CD4-positive, alpha-beta T cell (primary cell): ENCODE measurements around the gene HNRNPA3. TPM values are rescaled to one million over a fixed set of nuclear protein-coding genes. Genes with fewer than 3 reads are reported as not detected.
A peak's percentile ranks its signal among the peaks of the same experiment; 100 is the strongest.

Experiments
- ATAC-seq: fragments of 200-7000 bp; cut with Tn5 transposase; one replicate; pipeline ENCODE4 v1.10.0; 2022; ENCODE audit warnings: mild to moderate bottlenecking; ENCODE audit not compliant: poor library complexity
- CTCF ChIA-PET: fragments of 350-600 bp; sonication (Branson Sonifier 250); formaldehyde crosslinking; loops from one replicate; lab custom pipeline; 2021; ENCODE audit warnings: antibody characterized with exemption, inconsistent platforms; lab: Charles Lee
- POLR2A ChIA-PET: fragments of 350-600 bp; sonication (Branson Sonifier 250); formaldehyde crosslinking; loops from one replicate; lab custom pipeline; 2021; ENCODE audit warnings: antibody characterized with exemption, inconsistent platforms; lab: Charles Lee
- DNase-seq, 14 experiments: peaks; one replicate each; pipeline ENCODE4 v3.0.0-alpha.2; 2013 to 2020; ENCODE audit warnings: mixed read lengths in 2 of 14
- H3K27ac ChIP-seq, 2 donors: one replicate each; pipeline versions ENCODE4 v1.5.1 to v1.7.0; 2013; ENCODE audit warnings: low read length in 2 of 2, low read depth in 1 of 2, mild to moderate bottlenecking in 1 of 2
- H3K27me3 ChIP-seq, 2 experiments: 1 replicate in 1 of 2; 2 replicates in 1 of 2; pipeline versions ENCODE4 v1.6.1 to v1.7.0; 2013; ENCODE audit warnings: low read length in 2 of 2, control low read depth in 1 of 2, mild to moderate bottlenecking in 1 of 2, moderate library complexity in 1 of 2; ENCODE audit not compliant: insufficient read depth in 2 of 2, control insufficient read depth in 1 of 2
- H3K36me3 ChIP-seq: one replicate; pipeline ENCODE4 v1.6.1; 2013; ENCODE audit warnings: low read length, control low read depth; ENCODE audit not compliant: insufficient read depth
- H3K4me1 ChIP-seq: one replicate; pipeline ENCODE4 v1.6.1; 2013; ENCODE audit warnings: low read length, control low read depth; ENCODE audit not compliant: insufficient read depth
- H3K4me3 ChIP-seq: one replicate; pipeline ENCODE4 v1.5.1; 2013; ENCODE audit warnings: mild to moderate bottlenecking, low read length, moderate library complexity
- H3K9me3 ChIP-seq, 2 experiments: 1 replicate in 1 of 2; 2 replicates in 1 of 2; pipeline versions ENCODE4 v1.6.1 to v1.7.0; 2013; ENCODE audit warnings: low read length in 2 of 2, mild to moderate bottlenecking in 2 of 2, control low read depth in 1 of 2, moderate library complexity in 1 of 2; ENCODE audit not compliant: control insufficient read depth in 1 of 2, insufficient read depth in 1 of 2
- H3K27ac Mint-ChIP-seq: one replicate; pipeline ENCODE4 v1.8.0; 2020; ENCODE audit warnings: mixed read lengths
- H3K27me3 Mint-ChIP-seq: one replicate; pipeline ENCODE4 v1.8.0; 2021; ENCODE audit warnings: mixed read lengths
- H3K36me3 Mint-ChIP-seq: one replicate; pipeline ENCODE4 v1.8.0; 2021; ENCODE audit warnings: low read depth, mixed read lengths
- H3K4me1 Mint-ChIP-seq: one replicate; pipeline ENCODE4 v1.8.0; 2021; ENCODE audit warnings: low read depth, mixed read lengths
- H3K4me3 Mint-ChIP-seq: one replicate; pipeline ENCODE4 v1.8.0; 2020; ENCODE audit warnings: mild to moderate bottlenecking, mixed read lengths
- H3K9me3 Mint-ChIP-seq: one replicate; pipeline ENCODE4 v1.8.0; 2020; ENCODE audit warnings: mixed read lengths
- CTCF ChIP-seq: fragments of 200-600 bp; IDR thresholded peaks from one replicate; pipeline ENCODE4 v1.8.0; 2022; ENCODE audit warnings: antibody characterized with exemption, mild to moderate bottlenecking
- intact Hi-C, 2 experiments: fragments of 100-400 bp; cut with DNase I in 1 of 2; cut with micrococcal nuclease in 1 of 2; formaldehyde crosslinking; loops; one replicate each; pipeline versions ENCODE4 v1.15.1 to v1.9.0; 2023 to 2025; cut with DNase I, micrococcal nuclease
- total RNA-seq, 174 experiments: library from RNA in 2 of 174; stranded (reverse) in 2 of 174; gene quantifications; one replicate each; pipeline ENCODE4 v1.2.3 and lab custom pipeline; 2021 to 2026

The HNRNPA3 gene
- total RNA-seq, 2 experiments from 2014 or later, result 162 to 167 TPM

GRCh38 chr2:177169810-177170514 lies 42.6 kb upstream of the HNRNPA3 start:
- H3K9me3 ChIP-seq, result no peaks in the 10 kb centered on the region
- no peaks in the 10 kb centered on the region for H3K27me3 Mint-ChIP-seq
- no peak overlapping the region for H3K27ac Mint-ChIP-seq
- H3K4me3 Mint-ChIP-seq, result no peak overlapping the region
- ATAC-seq (no peak), DNase-seq (no peak)
- no peaks in the 10 kb centered on the region for H3K9me3 Mint-ChIP-seq
- ChIA-PET POLR2A (interaction anchor here (1.8 kb wide), 1 partner anchor 93 kb away, joined by 6 read pairs; no protein-coding TSS in a partner anchor), CTCF (interaction anchor here (0.7 to 0.8 kb wide), 2 partner anchors 29 to 127 kb away, joined by 3 read pairs; no protein-coding TSS in a partner anchor)
- H3K27me3 ChIP-seq, result no peaks in the 10 kb centered on the region
- intact Hi-C loops, result loop anchor here (5.0 to 10.0 kb wide), 3 partner anchors 95 to 552 kb away; partner anchors contain the start of gene NFE2L2 (in 1 of the 2)
- TF ChIP-seq CTCF, result no peak
- H3K36me3 Mint-ChIP-seq, result no peaks in the 10 kb centered on the region
- H3K4me3 ChIP-seq, result no peak overlapping the region
- H3K27ac ChIP-seq, result no peak overlapping the region
- H3K36me3 ChIP-seq, result no peaks in the 10 kb centered on the region
- H3K4me1 ChIP-seq, result peaks cover 11% of the 10 kb centered on the region
- peaks cover 17% of the 10 kb centered on the region for H3K4me1 Mint-ChIP-seq

- H3K36me3 ChIP-seq, result no peaks in the 10 kb centered on the region
- no peaks in the 10 kb centered on the region for H3K9me3 ChIP-seq
- Mint-ChIP-seq H3K27ac (no peak overlapping the region), H3K27me3 (no peaks in the 10 kb centered on the region), H3K4me3 (no peak overlapping the region), H3K4me1 (peaks cover 8% of the 10 kb centered on the region), H3K9me3 (no peaks in the 10 kb centered on the region), H3K36me3 (no peaks in the 10 kb centered on the region)
- DNase-seq (peak in 2 of 14 experiments; percentile 17 to 51), ATAC-seq (no peak)
- no peaks in the 10 kb centered on the region for H3K27me3 ChIP-seq
- TF ChIP-seq CTCF, result no peak
- ChIA-PET POLR2A (no interaction called here), CTCF (no interaction called here)
- peaks cover under 1% of the 10 kb centered on the region for H3K4me1 ChIP-seq
- intact Hi-C loops, result loop anchor here in 1 of 2 experiments (5.0 kb wide), 1 partner anchor 551 kb away; no protein-coding TSS in a partner anchor
- H3K4me3 ChIP-seq, result no peak overlapping the region
- no peak overlapping the region for H3K27ac ChIP-seq
Observed at GRCh38 chr2:177171418-177171865, 41.2 kb upstream of the HNRNPA3 start.

- TF ChIP-seq CTCF, result no peak
- Mint-ChIP-seq H3K27me3 (no peaks in the 10 kb centered on the region), H3K27ac (no peak overlapping the region), H3K4me3 (no peak overlapping the region), H3K4me1 (peaks cover 4% of the 10 kb centered on the region), H3K36me3 (no peaks in the 10 kb centered on the region), H3K9me3 (no peaks in the 10 kb centered on the region)
- Histone ChIP-seq H3K4me3 (no peak overlapping the region), H3K9me3 (no peaks in the 10 kb centered on the region), H3K27ac (no peak overlapping the region), H3K36me3 (no peaks in the 10 kb centered on the region), H3K4me1 (no peaks in the 10 kb centered on the region), H3K27me3 (no peaks in the 10 kb centered on the region)
- intact Hi-C loops, result loop anchor here in 1 of 2 experiments (5.0 kb wide), 1 partner anchor 550 kb away; no protein-coding TSS in a partner anchor
- ChIA-PET POLR2A (interaction anchor here (0.6 kb wide), 1 partner anchor 27 kb away, joined by 4 read pairs; no protein-coding TSS in a partner anchor), CTCF (no interaction called here)
- no peak for ATAC-seq
- DNase-seq, result no peak
Observed at GRCh38 chr2:177172034-177172880, 40.3 kb upstream of the HNRNPA3 start.
